WTC11 (cell line): ENCODE measurements around the gene RTEL1. TPM values are rescaled to one million over a fixed set of nuclear protein-coding genes. Genes with fewer than 3 reads are reported as not detected.

ENCODE experiments used
- ATAC-seq: fragments of 200-7000 bp; cut with Tn5 transposase; 2 replicates; pipeline ENCODE4 v1.10.0; 2021; ENCODE audit warnings: mild to moderate bottlenecking, moderate library complexity
- CTCF ChIA-PET: fragments of 300-600 bp; sonication (Branson Sonifier 250); formaldehyde crosslinking; loops from one replicate; lab custom pipeline; 2021; ENCODE audit warnings: antibody characterized with exemption; lab: Charles Lee
- POLR2A ChIA-PET: fragments of 350-600 bp; sonication (Branson Sonifier 250); formaldehyde crosslinking; loops from one replicate; lab custom pipeline; 2021; ENCODE audit warnings: antibody characterized with exemption; lab: Charles Lee
- DNase-seq: peaks from one replicate; pipeline ENCODE4 v3.0.0; 2021; ENCODE audit warnings: low spot score
- H3K27ac Mint-ChIP-seq: 2 replicates; pipeline ENCODE4 v1.8.0; 2021; ENCODE audit warnings: mixed read lengths
- H3K27me3 Mint-ChIP-seq: 2 replicates; pipeline ENCODE4 v1.8.0; 2021; ENCODE audit warnings: low read depth, mild to moderate bottlenecking, moderate library complexity, mixed read lengths
- H3K36me3 Mint-ChIP-seq: 2 replicates; pipeline ENCODE4 v1.8.0; 2021; ENCODE audit warnings: mixed read lengths
- H3K4me1 Mint-ChIP-seq: 2 replicates; pipeline ENCODE4 v1.8.0; 2022; ENCODE audit warnings: mixed read lengths
- H3K4me3 Mint-ChIP-seq: 2 replicates; pipeline ENCODE4 v1.8.0; 2021; ENCODE audit warnings: mild to moderate bottlenecking, moderate library complexity, mixed read lengths
- H3K9me3 Mint-ChIP-seq: 2 replicates; pipeline ENCODE4 v1.8.0; 2021; ENCODE audit warnings: mixed read lengths
- ESRRA ChIP-seq: sonication (generic); formaldehyde crosslinking; IDR thresholded peaks from 2 replicates; pipeline ENCODE4 v1.8.1; 2022; ENCODE audit warnings: mild to moderate bottlenecking, missing genetic modification reagents, borderline replicate concordance
- FOXJ3 ChIP-seq: sonication (generic); formaldehyde crosslinking; IDR thresholded peaks from 2 replicates; pipeline ENCODE4 v1.9.0; 2021; ENCODE audit warnings: missing genetic modification reagents, mild to moderate bottlenecking, borderline replicate concordance
- FOXK1 ChIP-seq: sonication (generic); formaldehyde crosslinking; IDR thresholded peaks from 2 replicates; pipeline ENCODE4 v1.8.0; 2022; ENCODE audit warnings: mild to moderate bottlenecking, moderate library complexity, missing genetic modification reagents
- GTF2I ChIP-seq: fragments of 250-450 bp; sonication (Bioruptor Pico); conservative IDR thresholded peaks from 2 replicates; pipeline ENCODE4 v1.4.0; 2021; ENCODE audit warnings: mild to moderate bottlenecking
- NFATC4 ChIP-seq: fragments of 250-450 bp; sonication (Bioruptor Pico); IDR thresholded peaks from 2 replicates; pipeline ENCODE4 v1.9.0; 2021; ENCODE audit warnings: mild to moderate bottlenecking
- NR2C2 ChIP-seq: sonication (generic); formaldehyde crosslinking; IDR thresholded peaks from 2 replicates; pipeline ENCODE4 v1.8.0; 2022; ENCODE audit warnings: mild to moderate bottlenecking, missing genetic modification reagents
- NR3C1 ChIP-seq: sonication (generic); formaldehyde crosslinking; conservative IDR thresholded peaks from 2 replicates; pipeline ENCODE4 v1.8.1; 2023; ENCODE audit warnings: low read depth, mild to moderate bottlenecking, missing genetic modification reagents
- SMAD4 ChIP-seq: sonication (generic); formaldehyde crosslinking; IDR thresholded peaks from 2 replicates; pipeline ENCODE4 v1.8.0; 2022; ENCODE audit warnings: mild to moderate bottlenecking, missing genetic modification reagents
- ZNF671 ChIP-seq: fragments of 250-450 bp; sonication (Bioruptor Pico); IDR thresholded peaks from 2 replicates; pipeline ENCODE4 v1.8.0; 2021; ENCODE audit warnings: mild to moderate bottlenecking
- total RNA-seq: library from RNA; stranded (reverse); gene quantifications from 3 replicates; pipeline ENCODE4 v1.2.3, GENCODE V29; 2021
- TF ChIP-seq, protein P1 (sequence below): sonication (generic); formaldehyde crosslinking; IDR thresholded peaks from 2 replicates; pipeline ENCODE4 v1.8.1; 2022; ENCODE audit warnings: missing genetic modification reagents, borderline replicate concordance
- TF ChIP-seq, protein P2 (sequence below): sonication (generic); formaldehyde crosslinking; IDR thresholded peaks from 2 replicates; pipeline ENCODE4 v1.8.0; 2023; ENCODE audit warnings: missing genetic modification reagents
- TF ChIP-seq, protein P3 (sequence below): fragments of 250-450 bp; sonication (Bioruptor Pico); IDR thresholded peaks from 2 replicates; pipeline ENCODE4 v1.9.0; 2021; ENCODE audit warnings: mild to moderate bottlenecking
- TF ChIP-seq, protein P4 (sequence below): sonication (generic); formaldehyde crosslinking; IDR thresholded peaks from 2 replicates; pipeline ENCODE4 v1.8.0; 2022; ENCODE audit warnings: mild to moderate bottlenecking, missing genetic modification reagents
- TF ChIP-seq, protein P5 (sequence below): sonication (generic); formaldehyde crosslinking; IDR thresholded peaks from 2 replicates; pipeline ENCODE4 v1.8.0; 2023; ENCODE audit warnings: mild to moderate bottlenecking, missing genetic modification reagents
- TF ChIP-seq, protein P6 (sequence below): fragments of 250-450 bp; sonication (Bioruptor Pico); conservative IDR thresholded peaks from 2 replicates; pipeline ENCODE4 v1.9.0; 2021; ENCODE audit warnings: mild to moderate bottlenecking
- TF ChIP-seq, protein P7 (sequence below): sonication (generic); formaldehyde crosslinking; IDR thresholded peaks from 2 replicates; pipeline ENCODE4 v1.8.1; 2023; ENCODE audit warnings: mild to moderate bottlenecking, missing genetic modification reagents, borderline replicate concordance
- TF ChIP-seq, protein P8 (sequence below): sonication (generic); formaldehyde crosslinking; IDR thresholded peaks from 2 replicates; pipeline ENCODE4 v1.8.0; 2022; ENCODE audit warnings: mild to moderate bottlenecking, missing genetic modification reagents

The RTEL1 gene
- total RNA-seq, 1 experiment from 2014 or later, result 44.9 TPM

DNA sequence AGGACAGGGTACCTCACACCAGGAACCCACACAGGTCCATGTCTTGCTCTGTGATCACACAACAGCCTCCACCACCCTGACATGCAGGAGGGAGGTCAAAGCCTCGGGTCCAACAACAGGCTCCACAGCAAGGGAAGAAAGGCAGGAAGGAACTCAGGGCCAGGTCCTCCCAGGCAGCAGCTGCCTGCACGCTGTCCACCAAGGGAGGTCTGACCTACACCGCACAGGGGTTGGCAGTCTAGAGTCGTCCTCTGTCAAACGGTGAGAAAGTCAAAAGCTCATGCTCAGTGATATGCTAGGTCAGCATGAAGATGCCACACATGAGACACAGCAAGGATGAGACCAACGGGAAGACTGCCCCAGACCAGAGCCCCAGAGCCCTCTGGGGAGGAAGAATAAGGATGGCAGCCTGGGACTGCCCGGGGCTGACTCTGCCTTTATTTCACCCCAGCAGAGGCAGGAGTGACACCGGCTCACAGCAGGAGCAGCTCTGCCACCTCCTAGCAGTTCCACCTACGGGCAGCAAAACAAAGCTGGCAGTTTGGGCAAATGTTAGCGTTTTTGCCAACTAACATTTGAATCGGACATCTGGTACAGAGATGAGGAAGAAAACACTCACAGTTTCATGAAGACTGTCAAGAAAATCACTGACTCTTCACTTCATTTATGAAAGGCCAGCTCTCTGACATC is 39.7 kb upstream of the RTEL1 start:
- Mint-ChIP-seq H3K4me3 (no peak overlapping the region), H3K27ac (no peak overlapping the region), H3K36me3 (peaks cover 43% of the 10 kb centered on the region), H3K27me3 (no peaks in the 10 kb centered on the region; the same call in 1 of the 2 replicates), H3K4me1 (peaks cover 7% of the 10 kb centered on the region), H3K9me3 (peaks cover 14% of the 10 kb centered on the region)
- CTCF ChIA-PET, result no interaction called here
- DNase-seq, result no peak
- POLR2A ChIA-PET, result interaction anchor here (0.8 to 1.0 kb wide), 2 partner anchors 16 to 23 kb away, joined by 3 to 4 read pairs; no protein-coding TSS in a partner anchor
- TF ChIP-seq GTF2I, result no peak
- TF ChIP-seq, protein P1, sequence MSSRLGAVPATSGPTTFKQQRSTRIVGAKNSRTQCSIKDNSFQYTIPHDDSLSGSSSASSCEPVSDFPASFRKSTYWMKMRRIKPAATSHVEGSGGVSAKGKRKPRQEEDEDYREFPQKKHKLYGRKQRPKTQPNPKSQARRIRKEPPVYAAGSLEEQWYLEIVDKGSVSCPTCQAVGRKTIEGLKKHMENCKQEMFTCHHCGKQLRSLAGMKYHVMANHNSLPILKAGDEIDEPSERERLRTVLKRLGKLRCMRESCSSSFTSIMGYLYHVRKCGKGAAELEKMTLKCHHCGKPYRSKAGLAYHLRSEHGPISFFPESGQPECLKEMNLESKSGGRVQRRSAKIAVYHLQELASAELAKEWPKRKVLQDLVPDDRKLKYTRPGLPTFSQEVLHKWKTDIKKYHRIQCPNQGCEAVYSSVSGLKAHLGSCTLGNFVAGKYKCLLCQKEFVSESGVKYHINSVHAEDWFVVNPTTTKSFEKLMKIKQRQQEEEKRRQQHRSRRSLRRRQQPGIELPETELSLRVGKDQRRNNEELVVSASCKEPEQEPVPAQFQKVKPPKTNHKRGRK (CRISPR knock-in tag), result no peak
- TF ChIP-seq, protein P2, sequence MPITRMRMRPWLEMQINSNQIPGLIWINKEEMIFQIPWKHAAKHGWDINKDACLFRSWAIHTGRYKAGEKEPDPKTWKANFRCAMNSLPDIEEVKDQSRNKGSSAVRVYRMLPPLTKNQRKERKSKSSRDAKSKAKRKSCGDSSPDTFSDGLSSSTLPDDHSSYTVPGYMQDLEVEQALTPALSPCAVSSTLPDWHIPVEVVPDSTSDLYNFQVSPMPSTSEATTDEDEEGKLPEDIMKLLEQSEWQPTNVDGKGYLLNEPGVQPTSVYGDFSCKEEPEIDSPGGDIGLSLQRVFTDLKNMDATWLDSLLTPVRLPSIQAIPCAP (CRISPR knock-in tag), result no peak
- TF ChIP-seq SMAD4, result no peak
- no peak for TF ChIP-seq NR3C1 (CRISPR knock-in tag)
- TF ChIP-seq ESRRA (CRISPR knock-in tag), result no peak
- TF ChIP-seq, protein P3, sequence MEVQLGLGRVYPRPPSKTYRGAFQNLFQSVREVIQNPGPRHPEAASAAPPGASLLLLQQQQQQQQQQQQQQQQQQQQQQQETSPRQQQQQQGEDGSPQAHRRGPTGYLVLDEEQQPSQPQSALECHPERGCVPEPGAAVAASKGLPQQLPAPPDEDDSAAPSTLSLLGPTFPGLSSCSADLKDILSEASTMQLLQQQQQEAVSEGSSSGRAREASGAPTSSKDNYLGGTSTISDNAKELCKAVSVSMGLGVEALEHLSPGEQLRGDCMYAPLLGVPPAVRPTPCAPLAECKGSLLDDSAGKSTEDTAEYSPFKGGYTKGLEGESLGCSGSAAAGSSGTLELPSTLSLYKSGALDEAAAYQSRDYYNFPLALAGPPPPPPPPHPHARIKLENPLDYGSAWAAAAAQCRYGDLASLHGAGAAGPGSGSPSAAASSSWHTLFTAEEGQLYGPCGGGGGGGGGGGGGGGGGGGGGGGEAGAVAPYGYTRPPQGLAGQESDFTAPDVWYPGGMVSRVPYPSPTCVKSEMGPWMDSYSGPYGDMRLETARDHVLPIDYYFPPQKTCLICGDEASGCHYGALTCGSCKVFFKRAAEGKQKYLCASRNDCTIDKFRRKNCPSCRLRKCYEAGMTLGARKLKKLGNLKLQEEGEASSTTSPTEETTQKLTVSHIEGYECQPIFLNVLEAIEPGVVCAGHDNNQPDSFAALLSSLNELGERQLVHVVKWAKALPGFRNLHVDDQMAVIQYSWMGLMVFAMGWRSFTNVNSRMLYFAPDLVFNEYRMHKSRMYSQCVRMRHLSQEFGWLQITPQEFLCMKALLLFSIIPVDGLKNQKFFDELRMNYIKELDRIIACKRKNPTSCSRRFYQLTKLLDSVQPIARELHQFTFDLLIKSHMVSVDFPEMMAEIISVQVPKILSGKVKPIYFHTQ (CRISPR knock-in tag), result no peak
- TF ChIP-seq, protein P4, sequence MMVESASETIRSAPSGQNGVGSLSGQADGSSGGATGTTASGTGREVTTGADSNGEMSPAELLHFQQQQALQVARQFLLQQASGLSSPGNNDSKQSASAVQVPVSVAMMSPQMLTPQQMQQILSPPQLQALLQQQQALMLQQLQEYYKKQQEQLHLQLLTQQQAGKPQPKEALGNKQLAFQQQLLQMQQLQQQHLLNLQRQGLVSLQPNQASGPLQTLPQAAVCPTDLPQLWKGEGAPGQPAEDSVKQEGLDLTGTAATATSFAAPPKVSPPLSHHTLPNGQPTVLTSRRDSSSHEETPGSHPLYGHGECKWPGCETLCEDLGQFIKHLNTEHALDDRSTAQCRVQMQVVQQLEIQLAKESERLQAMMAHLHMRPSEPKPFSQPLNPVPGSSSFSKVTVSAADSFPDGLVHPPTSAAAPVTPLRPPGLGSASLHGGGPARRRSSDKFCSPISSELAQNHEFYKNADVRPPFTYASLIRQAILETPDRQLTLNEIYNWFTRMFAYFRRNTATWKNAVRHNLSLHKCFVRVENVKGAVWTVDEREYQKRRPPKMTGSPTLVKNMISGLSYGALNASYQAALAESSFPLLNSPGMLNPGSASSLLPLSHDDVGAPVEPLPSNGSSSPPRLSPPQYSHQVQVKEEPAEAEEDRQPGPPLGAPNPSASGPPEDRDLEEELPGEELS, result no peak
- ATAC-seq, result no peak

DNA sequence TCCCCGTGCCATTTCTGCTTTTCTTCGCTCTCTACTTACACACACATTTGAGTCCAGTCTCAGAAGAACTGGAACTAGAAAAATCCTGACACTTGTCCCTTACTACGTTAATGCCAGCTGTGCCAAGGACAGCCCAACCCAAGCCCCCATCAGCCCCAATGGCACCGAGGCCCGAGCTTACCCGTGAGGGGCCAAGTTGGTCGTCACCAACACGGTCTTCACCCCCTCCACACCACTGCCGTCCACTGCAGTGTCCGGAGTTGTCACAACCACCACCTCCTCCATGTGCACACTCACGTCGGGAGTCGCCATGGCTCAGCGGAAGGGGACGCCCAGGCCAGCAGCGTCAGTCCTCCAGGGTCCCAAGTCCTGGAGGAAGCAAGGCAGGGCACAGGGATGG is 39.0 kb upstream of the RTEL1 start:
- CTCF ChIA-PET, result no interaction called here
- DNase-seq (no peak), ATAC-seq (no peak)
- Mint-ChIP-seq H3K4me1 (peaks cover 7% of the 10 kb centered on the region), H3K27ac (no peak overlapping the region), H3K4me3 (no peak overlapping the region), H3K36me3 (peaks cover 43% of the 10 kb centered on the region), H3K9me3 (peaks cover 14% of the 10 kb centered on the region), H3K27me3 (no peaks in the 10 kb centered on the region; the same call in 1 of the 2 replicates)
- POLR2A ChIA-PET, result no interaction called here
- TF ChIP-seq, protein P5, sequence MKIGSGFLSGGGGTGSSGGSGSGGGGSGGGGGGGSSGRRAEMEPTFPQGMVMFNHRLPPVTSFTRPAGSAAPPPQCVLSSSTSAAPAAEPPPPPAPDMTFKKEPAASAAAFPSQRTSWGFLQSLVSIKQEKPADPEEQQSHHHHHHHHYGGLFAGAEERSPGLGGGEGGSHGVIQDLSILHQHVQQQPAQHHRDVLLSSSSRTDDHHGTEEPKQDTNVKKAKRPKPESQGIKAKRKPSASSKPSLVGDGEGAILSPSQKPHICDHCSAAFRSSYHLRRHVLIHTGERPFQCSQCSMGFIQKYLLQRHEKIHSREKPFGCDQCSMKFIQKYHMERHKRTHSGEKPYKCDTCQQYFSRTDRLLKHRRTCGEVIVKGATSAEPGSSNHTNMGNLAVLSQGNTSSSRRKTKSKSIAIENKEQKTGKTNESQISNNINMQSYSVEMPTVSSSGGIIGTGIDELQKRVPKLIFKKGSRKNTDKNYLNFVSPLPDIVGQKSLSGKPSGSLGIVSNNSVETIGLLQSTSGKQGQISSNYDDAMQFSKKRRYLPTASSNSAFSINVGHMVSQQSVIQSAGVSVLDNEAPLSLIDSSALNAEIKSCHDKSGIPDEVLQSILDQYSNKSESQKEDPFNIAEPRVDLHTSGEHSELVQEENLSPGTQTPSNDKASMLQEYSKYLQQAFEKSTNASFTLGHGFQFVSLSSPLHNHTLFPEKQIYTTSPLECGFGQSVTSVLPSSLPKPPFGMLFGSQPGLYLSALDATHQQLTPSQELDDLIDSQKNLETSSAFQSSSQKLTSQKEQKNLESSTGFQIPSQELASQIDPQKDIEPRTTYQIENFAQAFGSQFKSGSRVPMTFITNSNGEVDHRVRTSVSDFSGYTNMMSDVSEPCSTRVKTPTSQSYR (CRISPR knock-in tag), result no peak
- no peak for TF ChIP-seq FOXK1 (CRISPR knock-in tag)
- no peak for TF ChIP-seq NR2C2 (CRISPR knock-in tag)
- no peak for TF ChIP-seq FOXJ3
- no peak for TF ChIP-seq ZNF671 (CRISPR knock-in tag)
- TF ChIP-seq, protein P6, sequence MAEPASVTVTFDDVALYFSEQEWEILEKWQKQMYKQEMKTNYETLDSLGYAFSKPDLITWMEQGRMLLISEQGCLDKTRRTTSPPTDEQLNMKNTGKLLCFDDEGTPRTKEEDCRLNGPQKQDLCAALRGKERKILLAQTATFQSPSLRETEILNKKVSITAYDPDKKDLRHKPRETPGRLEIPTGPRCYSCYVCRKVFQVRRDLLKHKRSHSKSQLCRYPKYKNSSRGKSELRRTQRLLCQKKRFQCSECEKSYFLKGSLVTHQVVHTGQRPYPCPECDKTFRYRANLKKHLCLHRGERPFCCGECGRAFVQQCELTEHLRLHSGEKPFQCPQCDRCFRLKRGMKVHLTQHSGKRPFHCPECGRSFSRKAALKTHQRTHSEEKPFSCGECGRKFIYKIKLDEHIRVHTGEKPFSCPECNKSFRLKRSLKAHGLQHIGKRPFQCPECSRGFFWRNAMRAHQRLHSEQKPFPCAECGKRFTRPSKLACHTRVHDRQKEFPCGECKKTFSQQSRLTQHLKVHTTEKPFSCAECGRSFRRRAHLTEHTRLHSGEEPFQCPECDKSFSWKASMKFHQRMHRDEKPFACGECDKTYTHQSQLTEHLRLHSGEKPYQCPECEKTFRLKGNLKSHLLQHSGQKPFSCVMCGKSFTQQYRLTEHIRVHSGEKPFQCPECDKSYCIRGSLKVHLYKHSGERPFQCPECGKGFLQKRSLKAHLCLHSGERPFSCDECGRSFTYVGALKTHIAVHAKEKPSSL (CRISPR knock-in tag), result no peak
- TF ChIP-seq, protein P7, sequence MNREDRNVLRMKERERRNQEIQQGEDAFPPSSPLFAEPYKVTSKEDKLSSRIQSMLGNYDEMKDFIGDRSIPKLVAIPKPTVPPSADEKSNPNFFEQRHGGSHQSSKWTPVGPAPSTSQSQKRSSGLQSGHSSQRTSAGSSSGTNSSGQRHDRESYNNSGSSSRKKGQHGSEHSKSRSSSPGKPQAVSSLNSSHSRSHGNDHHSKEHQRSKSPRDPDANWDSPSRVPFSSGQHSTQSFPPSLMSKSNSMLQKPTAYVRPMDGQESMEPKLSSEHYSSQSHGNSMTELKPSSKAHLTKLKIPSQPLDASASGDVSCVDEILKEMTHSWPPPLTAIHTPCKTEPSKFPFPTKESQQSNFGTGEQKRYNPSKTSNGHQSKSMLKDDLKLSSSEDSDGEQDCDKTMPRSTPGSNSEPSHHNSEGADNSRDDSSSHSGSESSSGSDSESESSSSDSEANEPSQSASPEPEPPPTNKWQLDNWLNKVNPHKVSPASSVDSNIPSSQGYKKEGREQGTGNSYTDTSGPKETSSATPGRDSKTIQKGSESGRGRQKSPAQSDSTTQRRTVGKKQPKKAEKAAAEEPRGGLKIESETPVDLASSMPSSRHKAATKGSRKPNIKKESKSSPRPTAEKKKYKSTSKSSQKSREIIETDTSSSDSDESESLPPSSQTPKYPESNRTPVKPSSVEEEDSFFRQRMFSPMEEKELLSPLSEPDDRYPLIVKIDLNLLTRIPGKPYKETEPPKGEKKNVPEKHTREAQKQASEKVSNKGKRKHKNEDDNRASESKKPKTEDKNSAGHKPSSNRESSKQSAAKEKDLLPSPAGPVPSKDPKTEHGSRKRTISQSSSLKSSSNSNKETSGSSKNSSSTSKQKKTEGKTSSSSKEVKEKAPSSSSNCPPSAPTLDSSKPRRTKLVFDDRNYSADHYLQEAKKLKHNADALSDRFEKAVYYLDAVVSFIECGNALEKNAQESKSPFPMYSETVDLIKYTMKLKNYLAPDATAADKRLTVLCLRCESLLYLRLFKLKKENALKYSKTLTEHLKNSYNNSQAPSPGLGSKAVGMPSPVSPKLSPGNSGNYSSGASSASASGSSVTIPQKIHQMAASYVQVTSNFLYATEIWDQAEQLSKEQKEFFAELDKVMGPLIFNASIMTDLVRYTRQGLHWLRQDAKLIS (CRISPR knock-in tag), result no peak
- TF ChIP-seq NFATC4 (CRISPR knock-in tag), result no peak
- TF ChIP-seq, protein P8, sequence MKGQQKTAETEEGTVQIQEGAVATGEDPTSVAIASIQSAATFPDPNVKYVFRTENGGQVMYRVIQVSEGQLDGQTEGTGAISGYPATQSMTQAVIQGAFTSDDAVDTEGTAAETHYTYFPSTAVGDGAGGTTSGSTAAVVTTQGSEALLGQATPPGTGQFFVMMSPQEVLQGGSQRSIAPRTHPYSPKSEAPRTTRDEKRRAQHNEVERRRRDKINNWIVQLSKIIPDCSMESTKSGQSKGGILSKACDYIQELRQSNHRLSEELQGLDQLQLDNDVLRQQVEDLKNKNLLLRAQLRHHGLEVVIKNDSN (CRISPR knock-in tag), result no peak
